PFSK-1 (cell line): ENCODE data around the gene ATP6V1G3.

Experiments used
- FOXP2 ChIP-seq: optimal IDR thresholded peaks from 2 replicates; pipeline ENCODE3; 2011; ENCODE audit warnings: borderline replicate concordance, control low read depth, inconsistent platforms; ENCODE audit not compliant: insufficient read depth; ENCODE audit errors: extremely low read length, extremely low read depth
- POLR2AphosphoS5 ChIP-seq: IDR thresholded peaks from 2 replicates; pipeline ENCODE4 v1.6.1; 2012; ENCODE audit warnings: low read depth, mild to moderate bottlenecking, control low read depth, low read length, moderate library complexity
- REST ChIP-seq, 2 experiments: IDR thresholded peaks; 2 replicates each; pipeline versions ENCODE4 v1.6.1 to v1.8.0; 2011 to 2012; ENCODE audit warnings: low read depth in 2 of 2, low read length in 2 of 2, control low read depth in 1 of 2, inconsistent platforms in 1 of 2, mild to moderate bottlenecking in 1 of 2, moderate library complexity in 1 of 2; ENCODE audit not compliant: insufficient read depth in 1 of 2
- SIN3A ChIP-seq: IDR thresholded peaks from 2 replicates; pipeline ENCODE4 v1.6.1; 2012; ENCODE audit warnings: mild to moderate bottlenecking, low read length, moderate library complexity, borderline replicate concordance; ENCODE audit not compliant: insufficient read depth
- TAF1 ChIP-seq: IDR thresholded peaks from 2 replicates; pipeline ENCODE4 v1.6.1; 2012; ENCODE audit warnings: low read length, control low read depth, borderline replicate concordance; ENCODE audit not compliant: insufficient read depth

The ATP6V1G3 gene

GRCh38 chr1:198564157-198564556 lies 23.7 kb upstream of the ATP6V1G3 start:
- TF ChIP-seq SIN3A (no peak), FOXP2 (no peak), REST (IDR thresholded peaks at IDR 0.05; ENCODE audit: insufficient read depth in 1 of 2, low read depth in 2 of 2, low read length in 2 of 2) (no peak), POLR2AphosphoS5 (no peak), TAF1 (no peak)

- no peak for TF ChIP-seq REST (IDR thresholded peaks at IDR 0.05; ENCODE audit: insufficient read depth in 1 of 2, low read depth in 2 of 2, low read length in 2 of 2)
- TF ChIP-seq TAF1, result no peak
- no peak for TF ChIP-seq FOXP2
- no peak for TF ChIP-seq SIN3A
- no peak for TF ChIP-seq POLR2AphosphoS5
Measured at GRCh38 chr1:198563583-198563982, 23.1 kb upstream of the ATP6V1G3 start.

DNA sequence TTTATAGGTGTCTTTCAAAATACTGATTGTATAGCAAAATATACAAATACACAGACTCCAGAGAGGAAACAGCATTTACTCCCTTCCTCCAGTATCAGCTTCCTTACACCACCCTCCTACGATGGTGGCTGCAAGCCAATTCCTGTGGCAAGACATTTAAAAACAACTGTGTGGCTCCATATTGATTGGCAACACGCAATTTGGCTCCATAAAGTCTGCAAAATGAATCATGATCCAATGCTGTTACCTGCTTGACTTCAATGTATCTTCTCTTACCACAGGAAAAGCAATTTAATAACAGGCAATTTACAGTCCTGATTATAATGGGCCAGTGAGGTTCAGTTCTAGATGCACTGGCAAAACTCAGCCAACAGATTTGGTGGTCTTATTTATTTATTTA lies 19.7 kb upstream of the ATP6V1G3 start:
- TF ChIP-seq SIN3A (no peak), REST (IDR thresholded peaks at IDR 0.05; ENCODE audit: insufficient read depth in 1 of 2, low read depth in 2 of 2, low read length in 2 of 2) (0 out of 4 replicates have a peak, but pooled peaks of 1 of the 2 experiments have one; percentile 52), TAF1 (peak; percentile 18; the same call in 1 of the 2 replicates), POLR2AphosphoS5 (no peak), FOXP2 (no peak)

- TF ChIP-seq FOXP2, result no peak
- TF ChIP-seq SIN3A, result no peak
- TF ChIP-seq REST (IDR thresholded peaks at IDR 0.05; ENCODE audit: insufficient read depth in 1 of 2, low read depth in 2 of 2, low read length in 2 of 2), result no peak
- no peak for TF ChIP-seq TAF1
- TF ChIP-seq POLR2AphosphoS5, result no peak
Measured at GRCh38 chr1:198559362-198559761, 18.9 kb upstream of the ATP6V1G3 start.

DNA sequence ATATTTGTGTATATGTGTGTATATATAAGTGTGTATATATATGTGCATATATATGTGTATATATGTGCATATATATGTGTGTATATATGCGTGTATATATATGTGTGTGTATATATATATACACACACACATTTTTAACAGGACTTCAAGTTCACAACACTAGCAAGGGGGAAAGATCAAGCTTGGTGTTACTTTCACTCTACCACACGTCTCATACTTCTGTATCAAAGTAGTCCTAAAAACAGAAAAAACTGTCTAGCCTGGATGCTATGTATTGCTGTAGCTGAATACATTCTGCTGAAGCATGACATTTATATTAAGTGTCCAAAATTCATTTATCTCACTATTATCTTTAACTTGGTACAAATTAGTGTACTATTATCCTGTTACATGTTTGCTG lies 17.9 kb upstream of the ATP6V1G3 start:
- TF ChIP-seq REST (IDR thresholded peaks at IDR 0.05; ENCODE audit: insufficient read depth in 1 of 2, low read depth in 2 of 2, low read length in 2 of 2) (no peak), FOXP2 (no peak), POLR2AphosphoS5 (no peak), TAF1 (no peak), SIN3A (no peak)
